WTC11 (cell line): ENCODE data around the gene ITFG1. TPM values are rescaled to one million over a fixed set of nuclear protein-coding genes. Genes with fewer than 3 reads are reported as not detected.

Source experiments
- ATAC-seq: fragments of 200-7000 bp; cut with Tn5 transposase; 2 replicates; pipeline ENCODE4 v1.10.0; 2021; ENCODE audit warnings: mild to moderate bottlenecking, moderate library complexity
- CTCF ChIA-PET: fragments of 300-600 bp; sonication (Branson Sonifier 250); formaldehyde crosslinking; loops from one replicate; lab custom pipeline; 2021; ENCODE audit warnings: antibody characterized with exemption; lab: Charles Lee
- POLR2A ChIA-PET: fragments of 350-600 bp; sonication (Branson Sonifier 250); formaldehyde crosslinking; loops from one replicate; lab custom pipeline; 2021; ENCODE audit warnings: antibody characterized with exemption; lab: Charles Lee
- DNase-seq: peaks from one replicate; pipeline ENCODE4 v3.0.0; 2021; ENCODE audit warnings: low spot score
- H3K27ac Mint-ChIP-seq: 2 replicates; pipeline ENCODE4 v1.8.0; 2021; ENCODE audit warnings: mixed read lengths
- H3K27me3 Mint-ChIP-seq: 2 replicates; pipeline ENCODE4 v1.8.0; 2021; ENCODE audit warnings: low read depth, mild to moderate bottlenecking, moderate library complexity, mixed read lengths
- H3K36me3 Mint-ChIP-seq: 2 replicates; pipeline ENCODE4 v1.8.0; 2021; ENCODE audit warnings: mixed read lengths
- H3K4me1 Mint-ChIP-seq: 2 replicates; pipeline ENCODE4 v1.8.0; 2022; ENCODE audit warnings: mixed read lengths
- H3K4me3 Mint-ChIP-seq: 2 replicates; pipeline ENCODE4 v1.8.0; 2021; ENCODE audit warnings: mild to moderate bottlenecking, moderate library complexity, mixed read lengths
- H3K9me3 Mint-ChIP-seq: 2 replicates; pipeline ENCODE4 v1.8.0; 2021; ENCODE audit warnings: mixed read lengths
- CREM ChIP-seq: sonication (generic); formaldehyde crosslinking; IDR thresholded peaks from 2 replicates; pipeline ENCODE4 v1.8.1; 2022; ENCODE audit warnings: mild to moderate bottlenecking, missing genetic modification reagents, moderate library complexity
- ELF4 ChIP-seq: sonication (generic); formaldehyde crosslinking; IDR thresholded peaks from 2 replicates; pipeline ENCODE4 v1.8.1; 2022; ENCODE audit warnings: low read depth, mild to moderate bottlenecking, moderate library complexity, missing genetic modification reagents
- FOXP1 ChIP-seq: sonication (generic); formaldehyde crosslinking; IDR thresholded peaks from 2 replicates; pipeline ENCODE4 v1.8.0; 2022; ENCODE audit warnings: missing genetic modification reagents, mild to moderate bottlenecking, moderate library complexity, borderline replicate concordance
- HMGA2 ChIP-seq: fragments of 250-450 bp; sonication (Bioruptor Pico); IDR thresholded peaks from 2 replicates; pipeline ENCODE4 v1.4.0; 2021; ENCODE audit warnings: mild to moderate bottlenecking, moderate library complexity
- HMGXB4 ChIP-seq: sonication (generic); formaldehyde crosslinking; IDR thresholded peaks from 2 replicates; pipeline ENCODE4 v1.8.1; 2023; ENCODE audit warnings: mild to moderate bottlenecking, moderate library complexity, missing genetic modification reagents
- MAX ChIP-seq: sonication (generic); formaldehyde crosslinking; IDR thresholded peaks from 2 replicates; pipeline ENCODE4 v1.8.0; 2022; ENCODE audit warnings: mild to moderate bottlenecking, missing genetic modification reagents
- MYBL2 ChIP-seq: sonication (generic); formaldehyde crosslinking; IDR thresholded peaks from 2 replicates; pipeline ENCODE4 v1.8.1; 2023; ENCODE audit warnings: mild to moderate bottlenecking, moderate library complexity, missing genetic modification reagents
- NFYB ChIP-seq: sonication (generic); formaldehyde crosslinking; conservative IDR thresholded peaks from 2 replicates; pipeline ENCODE4 v1.8.0; 2022; ENCODE audit warnings: low read depth, missing genetic modification reagents
- NR2C2 ChIP-seq: sonication (generic); formaldehyde crosslinking; IDR thresholded peaks from 2 replicates; pipeline ENCODE4 v1.8.0; 2022; ENCODE audit warnings: mild to moderate bottlenecking, missing genetic modification reagents
- PRRX2 ChIP-seq: fragments of 250-450 bp; sonication (Bioruptor Pico); IDR thresholded peaks from 2 replicates; pipeline ENCODE4 v1.8.0; 2021; ENCODE audit warnings: mild to moderate bottlenecking
- SMAD3 ChIP-seq: sonication (generic); formaldehyde crosslinking; IDR thresholded peaks from 2 replicates; pipeline ENCODE4 v1.8.0; 2022; ENCODE audit warnings: missing genetic modification reagents, mild to moderate bottlenecking, borderline replicate concordance
- ZNF512 ChIP-seq: sonication (generic); formaldehyde crosslinking; IDR thresholded peaks from 2 replicates; pipeline ENCODE4 v1.8.1; 2022; ENCODE audit warnings: missing genetic modification reagents, borderline replicate concordance
- total RNA-seq: library from RNA; stranded (reverse); gene quantifications from 3 replicates; pipeline ENCODE4 v1.2.3, GENCODE V29; 2021
- TF ChIP-seq, protein P1 (sequence below): fragments of 250-450 bp; sonication (Bioruptor Pico); IDR thresholded peaks from 2 replicates; pipeline ENCODE4 v1.9.0; 2021; ENCODE audit warnings: mild to moderate bottlenecking
- TF ChIP-seq, protein P2 (sequence below): sonication (generic); formaldehyde crosslinking; IDR thresholded peaks from 2 replicates; pipeline ENCODE4 v1.8.0; 2023; ENCODE audit warnings: missing genetic modification reagents, mild to moderate bottlenecking, borderline replicate concordance
- TF ChIP-seq, protein P3 (sequence below): sonication (generic); formaldehyde crosslinking; IDR thresholded peaks from 2 replicates; pipeline ENCODE4 v1.8.0; 2022; ENCODE audit warnings: mild to moderate bottlenecking, missing genetic modification reagents

ITFG1 gene
- total RNA-seq, 1 experiment from 2014 or later, result 21.1 TPM

- peak; percentile 30; the same call in 1 of the 2 replicates for ATAC-seq
- no peaks in the 10 kb centered on the region for H3K27me3 Mint-ChIP-seq
- CTCF ChIA-PET, result no interaction called here
- peaks cover 21% of the 10 kb centered on the region for H3K4me1 Mint-ChIP-seq
- peaks cover 38% of the 10 kb centered on the region for H3K9me3 Mint-ChIP-seq
- H3K36me3 Mint-ChIP-seq, result peaks cover 47% of the 10 kb centered on the region
- no peak for DNase-seq
- POLR2A ChIA-PET, result no interaction called here
- peak overlapping the region; percentile 92 for H3K27ac Mint-ChIP-seq
- no peak overlapping the region; the same call in 1 of the 2 replicates for H3K4me3 Mint-ChIP-seq
- no peak for TF ChIP-seq SMAD3 (CRISPR knock-in tag)
- TF ChIP-seq FOXP1 (CRISPR knock-in tag), result no peak
- TF ChIP-seq HMGA2 (CRISPR knock-in tag), result no peak
- TF ChIP-seq PRRX2 (CRISPR knock-in tag), result no peak
- no peak for TF ChIP-seq NR2C2 (CRISPR knock-in tag)
- TF ChIP-seq, protein P1, sequence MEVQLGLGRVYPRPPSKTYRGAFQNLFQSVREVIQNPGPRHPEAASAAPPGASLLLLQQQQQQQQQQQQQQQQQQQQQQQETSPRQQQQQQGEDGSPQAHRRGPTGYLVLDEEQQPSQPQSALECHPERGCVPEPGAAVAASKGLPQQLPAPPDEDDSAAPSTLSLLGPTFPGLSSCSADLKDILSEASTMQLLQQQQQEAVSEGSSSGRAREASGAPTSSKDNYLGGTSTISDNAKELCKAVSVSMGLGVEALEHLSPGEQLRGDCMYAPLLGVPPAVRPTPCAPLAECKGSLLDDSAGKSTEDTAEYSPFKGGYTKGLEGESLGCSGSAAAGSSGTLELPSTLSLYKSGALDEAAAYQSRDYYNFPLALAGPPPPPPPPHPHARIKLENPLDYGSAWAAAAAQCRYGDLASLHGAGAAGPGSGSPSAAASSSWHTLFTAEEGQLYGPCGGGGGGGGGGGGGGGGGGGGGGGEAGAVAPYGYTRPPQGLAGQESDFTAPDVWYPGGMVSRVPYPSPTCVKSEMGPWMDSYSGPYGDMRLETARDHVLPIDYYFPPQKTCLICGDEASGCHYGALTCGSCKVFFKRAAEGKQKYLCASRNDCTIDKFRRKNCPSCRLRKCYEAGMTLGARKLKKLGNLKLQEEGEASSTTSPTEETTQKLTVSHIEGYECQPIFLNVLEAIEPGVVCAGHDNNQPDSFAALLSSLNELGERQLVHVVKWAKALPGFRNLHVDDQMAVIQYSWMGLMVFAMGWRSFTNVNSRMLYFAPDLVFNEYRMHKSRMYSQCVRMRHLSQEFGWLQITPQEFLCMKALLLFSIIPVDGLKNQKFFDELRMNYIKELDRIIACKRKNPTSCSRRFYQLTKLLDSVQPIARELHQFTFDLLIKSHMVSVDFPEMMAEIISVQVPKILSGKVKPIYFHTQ (CRISPR knock-in tag), result no peak
- TF ChIP-seq MYBL2 (CRISPR knock-in tag), result no peak
- TF ChIP-seq ELF4 (CRISPR knock-in tag), result no peak
- TF ChIP-seq, protein P2, sequence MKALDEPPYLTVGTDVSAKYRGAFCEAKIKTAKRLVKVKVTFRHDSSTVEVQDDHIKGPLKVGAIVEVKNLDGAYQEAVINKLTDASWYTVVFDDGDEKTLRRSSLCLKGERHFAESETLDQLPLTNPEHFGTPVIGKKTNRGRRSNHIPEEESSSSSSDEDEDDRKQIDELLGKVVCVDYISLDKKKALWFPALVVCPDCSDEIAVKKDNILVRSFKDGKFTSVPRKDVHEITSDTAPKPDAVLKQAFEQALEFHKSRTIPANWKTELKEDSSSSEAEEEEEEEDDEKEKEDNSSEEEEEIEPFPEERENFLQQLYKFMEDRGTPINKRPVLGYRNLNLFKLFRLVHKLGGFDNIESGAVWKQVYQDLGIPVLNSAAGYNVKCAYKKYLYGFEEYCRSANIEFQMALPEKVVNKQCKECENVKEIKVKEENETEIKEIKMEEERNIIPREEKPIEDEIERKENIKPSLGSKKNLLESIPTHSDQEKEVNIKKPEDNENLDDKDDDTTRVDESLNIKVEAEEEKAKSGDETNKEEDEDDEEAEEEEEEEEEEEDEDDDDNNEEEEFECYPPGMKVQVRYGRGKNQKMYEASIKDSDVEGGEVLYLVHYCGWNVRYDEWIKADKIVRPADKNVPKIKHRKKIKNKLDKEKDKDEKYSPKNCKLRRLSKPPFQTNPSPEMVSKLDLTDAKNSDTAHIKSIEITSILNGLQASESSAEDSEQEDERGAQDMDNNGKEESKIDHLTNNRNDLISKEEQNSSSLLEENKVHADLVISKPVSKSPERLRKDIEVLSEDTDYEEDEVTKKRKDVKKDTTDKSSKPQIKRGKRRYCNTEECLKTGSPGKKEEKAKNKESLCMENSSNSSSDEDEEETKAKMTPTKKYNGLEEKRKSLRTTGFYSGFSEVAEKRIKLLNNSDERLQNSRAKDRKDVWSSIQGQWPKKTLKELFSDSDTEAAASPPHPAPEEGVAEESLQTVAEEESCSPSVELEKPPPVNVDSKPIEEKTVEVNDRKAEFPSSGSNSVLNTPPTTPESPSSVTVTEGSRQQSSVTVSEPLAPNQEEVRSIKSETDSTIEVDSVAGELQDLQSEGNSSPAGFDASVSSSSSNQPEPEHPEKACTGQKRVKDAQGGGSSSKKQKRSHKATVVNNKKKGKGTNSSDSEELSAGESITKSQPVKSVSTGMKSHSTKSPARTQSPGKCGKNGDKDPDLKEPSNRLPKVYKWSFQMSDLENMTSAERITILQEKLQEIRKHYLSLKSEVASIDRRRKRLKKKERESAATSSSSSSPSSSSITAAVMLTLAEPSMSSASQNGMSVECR (CRISPR knock-in tag), result no peak
- TF ChIP-seq, protein P3, sequence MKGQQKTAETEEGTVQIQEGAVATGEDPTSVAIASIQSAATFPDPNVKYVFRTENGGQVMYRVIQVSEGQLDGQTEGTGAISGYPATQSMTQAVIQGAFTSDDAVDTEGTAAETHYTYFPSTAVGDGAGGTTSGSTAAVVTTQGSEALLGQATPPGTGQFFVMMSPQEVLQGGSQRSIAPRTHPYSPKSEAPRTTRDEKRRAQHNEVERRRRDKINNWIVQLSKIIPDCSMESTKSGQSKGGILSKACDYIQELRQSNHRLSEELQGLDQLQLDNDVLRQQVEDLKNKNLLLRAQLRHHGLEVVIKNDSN (CRISPR knock-in tag), result no peak
- TF ChIP-seq CREM (CRISPR knock-in tag), result no peak
- no peak for TF ChIP-seq NFYB (CRISPR knock-in tag)
- no peak for TF ChIP-seq ZNF512 (CRISPR knock-in tag)
- no peak for TF ChIP-seq HMGXB4 (CRISPR knock-in tag)
- TF ChIP-seq MAX, result no peak
Measured at GRCh38 chr16:47492428-47493377, 31.8 kb upstream of the ITFG1 start.
